GM19099 (cell line): ENCODE results near the gene ZNF22.

ENCODE experiments used
- POLR2A ChIP-seq: IDR thresholded peaks from 3 replicates; pipeline ENCODE4 v1.6.1; 2011; ENCODE audit warnings: low read depth; ENCODE audit not compliant: insufficient read length; ENCODE audit errors: extremely low read depth

Gene ZNF22

DNA sequence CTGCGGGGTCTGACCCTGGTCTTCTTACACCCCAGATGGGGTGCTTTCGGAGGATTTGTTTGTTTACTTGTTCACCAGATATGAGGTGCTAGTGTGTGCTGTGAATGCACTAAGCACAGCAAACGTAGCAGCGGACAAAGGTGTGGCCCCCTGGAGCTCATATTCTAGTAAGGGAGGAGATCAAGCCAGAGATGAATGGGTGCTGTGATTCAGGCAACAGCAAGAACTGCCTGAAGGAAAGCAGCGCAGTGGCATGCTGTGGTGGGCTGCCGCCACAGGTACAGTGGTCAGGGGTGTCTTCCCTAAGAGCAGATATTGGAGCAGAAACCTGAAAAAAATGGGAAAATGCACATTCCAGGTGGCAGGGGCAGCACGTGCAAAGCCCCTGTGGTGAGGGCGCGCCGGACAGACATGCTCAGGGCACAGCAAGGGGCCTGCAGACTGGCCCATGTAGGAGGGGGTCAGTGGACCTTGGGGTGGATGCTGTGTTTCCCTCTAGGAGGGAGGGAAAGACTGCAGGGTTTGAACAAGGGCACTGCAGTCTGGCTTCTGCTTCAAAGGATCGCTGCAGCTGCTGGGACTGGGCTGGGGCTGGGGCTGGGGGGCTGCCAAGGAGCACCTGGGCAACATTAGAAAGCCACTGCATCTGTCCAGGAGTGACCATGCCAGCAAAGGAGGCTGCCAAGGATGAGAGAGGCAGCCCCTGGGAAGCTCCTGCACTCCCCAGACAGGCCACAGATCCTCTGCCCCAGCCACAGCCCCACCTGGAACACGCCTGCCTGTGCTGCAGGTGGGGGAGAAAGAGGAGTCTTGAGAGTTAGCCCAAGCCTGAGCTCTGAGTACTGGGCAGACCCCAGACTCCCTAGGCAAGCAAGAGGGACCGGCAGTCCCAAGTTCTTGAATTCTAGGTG, 21.2 kb upstream of the ZNF22 start:
- no peak for TF ChIP-seq POLR2A

DNA sequence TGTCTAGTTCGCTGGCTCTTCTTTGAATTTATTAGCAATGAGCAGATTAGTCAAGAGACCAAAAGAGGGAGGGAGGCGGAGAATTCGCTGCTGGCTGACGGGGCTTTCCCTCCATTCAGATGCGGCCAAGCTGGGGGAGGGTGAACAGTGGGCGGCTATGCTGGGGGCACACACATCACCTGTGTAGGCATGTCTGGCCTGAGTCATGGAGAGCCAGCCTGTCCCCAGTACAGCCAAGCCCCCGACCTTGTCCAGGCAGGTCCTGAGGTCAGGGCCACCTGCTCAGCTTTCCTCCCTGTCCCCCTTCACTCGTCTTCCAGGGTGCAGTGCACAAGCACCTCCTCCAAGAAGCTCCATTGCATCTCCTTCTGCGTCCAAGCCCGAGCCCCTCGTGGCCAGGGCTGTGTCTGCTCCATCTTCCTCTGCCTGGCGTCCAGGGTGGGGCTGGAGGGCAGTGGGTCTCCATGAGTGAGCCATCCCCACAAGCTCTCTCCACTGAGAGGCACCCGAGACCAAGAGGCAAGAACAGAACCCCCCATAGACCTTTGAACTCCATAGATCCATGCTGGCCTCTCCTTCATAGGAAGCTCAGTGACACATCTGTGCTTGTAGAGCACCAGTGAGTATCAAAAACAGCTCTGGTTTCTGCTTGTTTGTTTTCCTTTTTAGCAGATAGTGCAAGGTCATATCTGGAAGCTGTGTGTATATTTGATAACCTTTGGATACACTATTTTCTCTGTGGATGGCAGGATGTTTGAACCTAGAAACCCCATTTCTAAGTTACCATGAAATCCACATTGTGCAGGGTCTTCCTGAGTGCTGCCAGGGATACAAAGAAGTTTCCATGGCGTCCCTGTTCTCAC, 20.2 kb upstream of the ZNF22 start:
- no peak for TF ChIP-seq POLR2A

DNA sequence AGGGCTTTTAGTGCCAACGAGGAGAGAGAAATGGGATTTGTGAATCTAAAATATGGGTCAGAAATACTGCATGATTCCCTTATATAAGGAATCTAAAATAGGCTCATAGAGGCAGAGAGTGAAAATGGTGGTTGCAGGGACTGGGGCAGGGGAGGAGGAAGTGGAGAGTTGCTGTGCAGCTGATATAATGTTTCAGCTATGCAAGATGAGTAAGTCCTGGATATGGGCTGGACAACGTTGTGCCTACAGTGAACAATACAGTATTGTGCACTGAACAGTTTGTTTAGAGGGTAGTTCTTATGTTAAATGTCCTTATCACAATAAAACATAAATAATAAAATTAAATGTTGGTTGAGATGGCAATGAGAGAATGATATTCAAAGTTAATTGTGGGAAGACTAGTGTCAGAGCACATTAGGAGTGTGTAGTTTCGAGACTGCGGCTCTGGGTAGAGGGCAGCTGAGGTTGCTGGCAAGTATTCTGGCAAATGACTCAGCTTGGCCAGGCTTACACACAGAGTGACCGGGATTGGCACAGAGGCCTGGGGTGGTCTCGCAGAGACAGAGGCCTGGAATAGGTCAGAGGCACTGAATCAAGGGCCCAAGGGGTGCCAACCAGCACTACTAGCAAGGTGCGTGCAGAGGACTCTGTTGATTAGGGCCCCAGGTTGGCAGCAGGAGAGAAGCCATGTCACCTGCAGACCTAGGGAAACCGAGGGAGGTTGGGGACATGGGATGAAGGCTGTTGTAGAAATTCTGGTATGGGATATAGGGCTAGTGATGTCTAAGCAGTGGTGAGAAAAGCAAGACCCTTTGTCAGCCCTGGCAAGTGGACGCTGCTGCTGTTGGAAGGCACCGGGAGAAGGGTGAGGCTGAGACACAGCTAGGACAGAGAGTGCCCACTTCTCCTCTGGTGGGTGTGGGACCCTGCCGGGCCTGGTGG, 19.3 kb upstream of the ZNF22 start:
- no peak for TF ChIP-seq POLR2A

DNA sequence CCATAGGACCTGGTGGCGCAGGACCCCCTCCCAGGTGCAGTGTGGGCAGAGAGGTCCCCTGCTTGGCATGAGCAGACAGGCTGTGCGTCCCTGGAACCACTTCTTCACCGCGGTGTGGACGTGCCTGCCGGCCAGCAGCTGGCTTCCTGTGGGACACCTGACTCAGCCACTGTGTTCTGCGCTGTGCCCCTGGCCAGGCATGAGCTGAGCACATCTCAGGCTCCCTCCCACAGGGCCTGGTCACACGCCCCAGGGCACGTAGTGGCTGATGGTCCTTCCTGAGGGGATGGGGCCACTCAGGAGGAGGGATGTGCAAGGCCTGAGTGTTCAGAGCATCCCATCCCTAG, 18.6 kb upstream of the ZNF22 start:
- TF ChIP-seq POLR2A = no peak

DNA sequence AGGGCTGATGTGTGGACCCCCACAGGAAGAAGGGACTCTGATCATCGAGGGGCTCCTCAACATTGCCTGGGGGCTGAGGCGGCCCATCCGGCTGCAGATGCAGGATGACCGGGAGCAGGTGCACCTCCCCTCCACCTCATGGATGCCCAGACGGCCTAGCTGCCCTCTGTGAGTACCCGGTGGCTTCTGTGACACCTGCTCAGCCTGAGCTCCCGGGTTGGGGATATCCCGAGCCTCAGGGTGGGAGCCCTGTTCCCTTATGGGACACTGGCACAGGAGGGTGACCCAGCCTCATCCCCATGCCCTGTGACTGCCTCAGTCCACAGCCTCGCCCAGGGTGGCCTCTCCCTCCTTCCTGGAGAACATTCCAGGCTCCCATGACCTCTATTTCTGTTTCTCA, 18.2 kb upstream of the ZNF22 start:
- TF ChIP-seq POLR2A = no peak

DNA sequence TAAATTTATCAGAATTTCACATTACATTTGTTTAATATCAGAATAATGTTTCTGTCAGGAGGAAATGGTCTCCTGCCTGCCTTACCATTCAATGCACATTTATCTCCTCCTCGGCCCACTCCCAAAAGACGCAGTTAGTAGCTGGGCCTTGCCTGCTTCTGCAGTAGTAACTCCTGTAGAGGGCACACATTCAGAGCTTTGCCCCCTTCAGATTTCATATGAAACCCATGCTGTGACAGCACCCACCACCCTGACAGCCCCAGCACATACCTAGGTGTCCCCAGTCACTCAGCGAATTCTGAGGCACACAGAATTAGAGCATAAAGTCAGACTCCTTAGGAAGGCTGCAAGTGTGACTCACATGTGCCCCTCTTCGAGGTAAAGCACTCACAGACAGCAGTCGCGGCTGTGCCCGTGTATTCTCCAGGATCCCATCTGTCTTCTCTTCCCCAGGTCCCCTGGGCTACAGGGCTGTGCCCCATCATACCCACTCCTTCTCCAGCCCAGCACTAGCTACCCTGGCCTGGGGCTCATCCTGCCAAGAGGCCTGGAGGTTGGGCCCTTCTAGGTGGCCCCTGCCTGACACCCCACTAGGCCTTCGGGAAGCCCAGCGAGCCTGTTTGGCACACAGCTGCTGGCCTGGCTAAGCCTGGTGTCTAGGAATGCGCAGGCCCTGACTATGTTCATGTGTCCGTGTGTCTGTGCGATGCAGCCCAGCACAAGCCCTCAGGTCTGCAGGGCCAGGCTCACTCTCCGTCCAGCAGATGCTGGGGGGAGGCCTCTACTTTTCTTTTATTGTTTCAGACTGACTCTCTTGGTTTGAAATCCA, 17.4 kb upstream of the ZNF22 start:
- TF ChIP-seq POLR2A = no peak

DNA sequence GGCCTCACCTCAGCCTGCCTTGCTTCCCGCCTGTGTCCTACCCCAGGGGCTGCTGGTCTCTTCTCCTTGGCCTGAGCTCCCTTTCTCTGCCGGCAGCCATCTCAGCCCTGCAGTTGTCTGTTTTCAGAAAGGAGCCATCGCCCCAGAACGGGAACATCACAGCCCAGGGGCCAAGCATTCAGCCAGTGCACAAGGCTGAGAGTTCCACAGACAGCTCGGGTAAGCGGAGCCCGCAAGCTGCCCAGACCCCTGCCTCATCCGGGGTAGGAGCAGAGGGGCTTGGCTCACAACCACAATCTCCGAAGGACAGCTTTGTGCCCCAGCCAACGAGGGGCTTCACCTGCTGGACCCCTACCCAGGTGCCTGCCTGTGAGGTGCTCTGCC, 16.8 kb upstream of the ZNF22 start:
- no peak for TF ChIP-seq POLR2A

DNA sequence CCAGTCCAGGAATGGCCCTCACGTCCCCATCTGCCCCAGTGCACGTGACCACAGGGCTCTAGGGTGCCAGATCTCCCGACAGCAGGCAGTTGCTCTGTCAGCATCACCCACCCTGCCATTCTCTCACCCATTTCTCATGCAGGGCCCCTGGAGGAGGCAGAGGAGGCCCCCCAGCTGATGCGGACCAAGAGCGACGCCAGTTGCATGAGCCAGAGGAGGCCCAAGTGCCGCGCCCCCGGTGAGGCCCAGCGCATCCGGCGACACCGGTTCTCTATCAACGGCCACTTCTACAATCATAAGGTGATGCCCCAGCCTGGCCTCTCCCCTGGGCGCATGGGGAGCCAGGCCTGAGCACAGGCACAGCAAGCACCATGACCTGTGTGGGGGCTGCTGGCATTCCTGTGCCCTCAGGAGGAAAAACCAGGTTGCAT, 16.0 kb upstream of the ZNF22 start:
- no peak for TF ChIP-seq POLR2A

DNA sequence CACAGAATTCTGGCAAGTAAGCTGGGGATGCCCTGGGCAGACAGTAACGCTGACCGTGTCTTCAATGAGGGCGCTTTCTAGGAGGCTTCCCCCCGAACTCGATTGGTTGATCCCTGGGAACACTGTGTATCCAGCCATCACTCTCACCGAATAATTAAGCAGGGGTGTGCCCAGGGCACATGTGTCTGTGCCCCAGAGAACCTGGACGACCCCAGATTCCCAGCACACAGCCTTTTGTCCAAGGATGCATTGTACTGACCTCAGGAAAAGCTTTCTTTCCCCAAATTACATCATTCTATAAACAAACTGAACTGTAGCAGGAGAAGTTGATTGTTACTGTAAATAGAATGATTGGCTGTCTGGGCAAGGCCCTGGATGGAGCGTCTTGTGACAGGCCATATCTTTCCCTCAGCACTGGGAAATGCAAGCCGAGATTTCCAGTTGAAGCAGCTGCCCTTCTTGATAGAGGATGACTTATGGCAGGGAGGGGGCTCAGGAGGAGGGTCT, 15.5 kb upstream of the ZNF22 start:
- TF ChIP-seq POLR2A = no peak

DNA sequence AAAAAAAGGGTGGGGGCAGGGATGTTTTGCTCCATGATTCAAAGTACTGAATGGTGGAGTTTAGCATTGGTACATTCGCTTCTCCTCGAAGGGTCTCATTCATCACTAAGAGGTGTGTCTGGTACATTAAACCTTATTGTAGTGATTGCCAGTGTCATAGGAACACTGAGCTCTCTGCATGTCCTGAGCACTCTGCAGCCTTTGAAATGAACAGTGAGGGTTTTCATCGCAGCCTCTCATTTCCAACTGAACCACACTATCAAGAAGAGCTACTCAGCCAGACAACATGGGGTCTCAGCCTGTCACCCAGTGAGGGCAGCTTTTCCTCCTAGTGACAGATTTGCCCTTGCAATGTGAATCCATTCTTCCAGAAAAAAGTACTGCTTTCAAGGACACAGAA, 14.5 kb upstream of the ZNF22 start:
- no peak for TF ChIP-seq POLR2A

DNA sequence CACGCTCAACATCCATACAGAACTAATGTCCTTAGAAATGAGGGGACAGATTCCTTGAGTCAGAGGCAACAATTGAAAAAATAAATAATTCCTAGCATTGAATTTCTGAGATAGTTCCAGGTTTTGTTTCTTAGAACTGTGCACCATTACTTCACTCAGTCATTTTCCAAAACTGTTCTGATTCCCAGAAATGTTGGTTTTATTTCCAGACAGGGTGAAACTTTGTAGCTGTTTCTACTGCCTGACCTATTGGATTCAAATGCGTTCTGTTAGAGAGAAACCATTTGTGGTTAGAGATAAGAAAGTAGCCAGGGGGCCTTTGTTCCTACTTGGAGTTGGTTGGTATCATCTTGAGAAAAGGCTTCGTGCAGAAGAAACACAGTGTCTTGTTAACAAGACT, 14.1 kb upstream of the ZNF22 start:
- TF ChIP-seq POLR2A = no peak

DNA sequence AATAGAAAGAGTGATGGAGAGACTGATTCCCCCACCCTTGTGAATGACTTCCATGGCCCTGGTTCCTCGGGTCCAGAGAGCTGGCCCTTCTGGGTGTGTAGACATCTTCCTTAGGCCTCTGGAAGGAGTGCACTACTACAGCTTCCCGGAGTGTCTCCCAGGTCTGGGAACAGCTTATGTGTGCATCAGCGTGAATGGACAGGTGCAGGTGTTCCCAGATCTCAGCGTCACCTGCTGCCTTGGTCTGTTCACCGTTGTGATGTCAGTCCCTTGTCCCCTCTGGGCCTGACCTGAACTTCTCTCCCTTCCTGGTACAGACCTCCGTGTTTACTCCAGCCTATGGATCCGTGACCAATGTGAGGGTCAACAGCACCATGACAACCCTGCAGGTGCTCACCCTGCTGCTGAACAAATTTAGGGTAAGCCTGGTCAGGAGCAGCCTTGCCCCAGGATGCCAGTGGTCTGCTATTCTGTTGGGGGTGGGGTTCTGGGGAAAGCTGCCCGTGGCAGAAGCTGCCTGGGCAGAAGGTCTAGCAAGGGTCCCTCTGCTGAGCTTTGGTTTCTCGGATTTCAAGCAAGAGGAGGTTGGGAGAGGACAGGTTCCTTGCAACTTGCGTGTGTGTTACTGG, 11.7 kb upstream of the ZNF22 start:
- no peak for TF ChIP-seq POLR2A

DNA sequence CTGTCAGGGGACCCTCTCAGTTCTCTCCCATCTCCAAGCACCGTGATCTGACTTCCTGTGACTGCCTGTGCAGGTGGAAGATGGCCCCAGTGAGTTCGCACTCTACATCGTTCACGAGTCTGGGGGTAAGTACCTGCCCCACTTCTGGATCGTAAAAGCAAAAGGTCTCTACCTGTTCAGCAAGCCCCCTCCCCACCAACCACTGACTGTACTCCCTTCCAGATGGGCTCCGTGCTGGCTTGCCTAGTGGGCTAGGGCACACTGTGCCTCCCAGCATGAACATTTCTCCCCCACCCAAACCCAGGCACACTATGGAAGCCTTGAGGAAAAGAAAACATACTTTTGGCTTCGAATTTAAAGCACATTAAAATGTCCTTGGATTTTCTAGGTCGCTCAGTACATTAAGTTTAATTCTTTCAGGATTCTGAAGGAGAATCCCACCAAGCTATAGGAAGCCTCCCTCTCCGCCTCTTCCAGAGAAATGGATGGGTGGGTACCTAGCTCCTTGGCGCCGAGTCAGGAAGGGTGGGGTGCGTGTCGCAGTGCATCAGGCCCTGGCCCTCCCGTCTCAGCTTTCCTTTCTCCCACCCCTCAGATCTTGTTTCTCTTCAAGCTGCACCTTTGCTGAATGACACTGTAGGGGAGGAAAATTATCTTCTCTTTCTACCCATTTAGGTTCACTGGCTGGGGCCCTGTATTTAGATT, 11.0 kb upstream of the ZNF22 start:
- no peak for TF ChIP-seq POLR2A
